ENCODE results near the gene KRTAP19-1.

Gene KRTAP19-1

DNA sequence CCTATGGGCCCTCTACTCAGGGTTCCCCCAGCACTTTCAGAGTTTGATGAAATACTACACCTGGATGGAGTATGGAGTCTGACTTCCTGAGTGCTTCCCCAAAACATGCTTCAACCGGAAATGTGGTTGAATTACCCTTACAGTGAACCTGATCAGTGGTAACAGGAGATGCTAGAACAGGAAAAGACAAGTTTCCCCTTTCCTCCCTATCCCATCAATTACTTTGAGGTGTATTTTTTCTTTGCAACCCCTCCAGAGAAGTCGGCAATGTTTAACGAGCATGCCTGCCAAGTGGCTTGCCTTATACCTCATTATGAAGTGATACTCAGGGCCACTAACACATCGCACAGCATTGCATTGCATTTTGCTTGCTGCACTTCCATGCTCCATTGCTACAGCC, 33.1 kb downstream of the KRTAP19-1 start:
- H3K36me3 Mint-ChIP-seq, result no peaks in the 10 kb centered on the region
- H3K4me1 Mint-ChIP-seq (ENCODE audit: low read depth), result peaks cover 4% of the 10 kb centered on the region
- H3K27me3 Mint-ChIP-seq, result peaks cover 6% of the 10 kb centered on the region
- no peak overlapping the region for H3K27ac Mint-ChIP-seq
- H3K9me3 Mint-ChIP-seq (ENCODE audit: low read depth), result no peaks in the 10 kb centered on the region
- H3K4me3 Mint-ChIP-seq, result no peak overlapping the region

DNA sequence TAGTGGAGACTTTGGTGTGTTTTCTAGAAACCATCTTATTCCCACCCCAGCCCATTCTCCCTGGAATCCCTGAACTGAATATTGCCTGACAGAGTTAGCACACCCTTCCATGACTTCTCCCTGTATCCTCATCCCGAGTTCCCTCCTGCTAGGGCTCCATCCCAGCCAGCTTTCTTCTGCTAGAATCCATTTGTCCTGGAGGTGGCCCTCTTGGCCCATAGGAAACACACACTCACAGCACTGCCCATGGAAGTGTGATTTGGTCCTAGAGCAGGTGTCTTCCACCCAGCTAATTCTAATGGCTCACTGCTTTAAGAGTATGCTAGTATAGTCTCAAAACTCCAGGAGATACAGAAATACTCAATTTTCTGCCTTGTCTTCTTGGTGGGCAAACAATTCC, 36.0 kb downstream of the KRTAP19-1 start:
- Mint-ChIP-seq H3K9me3 (ENCODE audit: low read depth) (no peaks in the 10 kb centered on the region), H3K36me3 (no peaks in the 10 kb centered on the region), H3K27ac (no peak overlapping the region), H3K27me3 (peaks cover 4% of the 10 kb centered on the region), H3K4me1 (ENCODE audit: low read depth) (peaks cover 4% of the 10 kb centered on the region), H3K4me3 (no peak overlapping the region)

DNA sequence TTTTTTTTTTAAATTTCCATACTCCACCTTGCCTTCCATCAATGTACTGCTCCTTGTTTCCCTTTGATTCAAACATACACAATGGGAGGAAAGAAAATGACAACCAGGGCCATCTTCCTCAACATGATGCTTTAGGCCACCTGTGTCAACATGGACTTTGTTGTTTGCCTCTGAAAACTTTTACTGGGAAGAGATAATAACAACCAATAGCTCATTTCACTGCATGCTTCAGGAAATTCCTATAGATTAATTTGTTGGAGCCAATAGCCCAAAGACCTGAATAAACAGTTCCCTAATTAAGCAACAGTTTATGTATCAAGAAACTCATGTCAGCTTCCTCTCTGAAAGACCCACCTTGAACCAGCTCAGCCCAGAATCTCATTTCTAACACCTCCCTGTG, 36.9 kb downstream of the KRTAP19-1 start:
- Mint-ChIP-seq H3K9me3 (ENCODE audit: low read depth) (no peaks in the 10 kb centered on the region), H3K4me3 (no peak overlapping the region), H3K36me3 (no peaks in the 10 kb centered on the region), H3K27ac (no peak overlapping the region), H3K4me1 (ENCODE audit: low read depth) (peaks cover 4% of the 10 kb centered on the region), H3K27me3 (peaks cover 6% of the 10 kb centered on the region)

DNA sequence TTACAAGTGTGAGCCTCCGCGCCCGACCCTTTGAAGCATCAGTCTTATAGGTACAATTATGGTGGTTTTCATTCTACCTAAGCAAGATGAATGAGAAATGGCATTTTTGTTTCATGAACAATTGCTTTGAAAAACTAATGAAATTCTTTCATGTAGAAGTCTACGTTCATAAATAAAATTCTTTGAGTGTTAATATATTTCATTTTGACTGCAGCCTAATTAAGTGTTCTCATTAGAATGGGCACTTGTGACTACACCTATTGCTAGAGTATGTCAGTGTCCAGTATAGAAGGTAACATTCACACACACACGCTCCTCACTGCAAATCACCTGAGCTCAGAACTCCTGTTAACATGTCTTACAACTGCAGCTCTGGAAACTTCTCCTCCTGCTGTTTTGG, 40.2 kb downstream of the KRTAP19-1 start, which contains the start of gene KRTAP15-1:
Gene KRTAP15-1, plus strand, starts transcription at position 301 of the 400 bp plus-strand sequence. Its CDS starts 53 bp downstream, at position 354.
- no peaks in the 10 kb centered on the region for H3K4me1 Mint-ChIP-seq (ENCODE audit: low read depth)
- H3K9me3 Mint-ChIP-seq (ENCODE audit: low read depth), result no peaks in the 10 kb centered on the region
- no peak within 1 kb of the TSS for H3K27ac Mint-ChIP-seq
- H3K36me3 Mint-ChIP-seq, result no peaks in the 10 kb centered on the region
- no peak within 1 kb of the TSS for H3K4me3 Mint-ChIP-seq
- peaks cover 5% of the 10 kb centered on the region for H3K27me3 Mint-ChIP-seq

DNA sequence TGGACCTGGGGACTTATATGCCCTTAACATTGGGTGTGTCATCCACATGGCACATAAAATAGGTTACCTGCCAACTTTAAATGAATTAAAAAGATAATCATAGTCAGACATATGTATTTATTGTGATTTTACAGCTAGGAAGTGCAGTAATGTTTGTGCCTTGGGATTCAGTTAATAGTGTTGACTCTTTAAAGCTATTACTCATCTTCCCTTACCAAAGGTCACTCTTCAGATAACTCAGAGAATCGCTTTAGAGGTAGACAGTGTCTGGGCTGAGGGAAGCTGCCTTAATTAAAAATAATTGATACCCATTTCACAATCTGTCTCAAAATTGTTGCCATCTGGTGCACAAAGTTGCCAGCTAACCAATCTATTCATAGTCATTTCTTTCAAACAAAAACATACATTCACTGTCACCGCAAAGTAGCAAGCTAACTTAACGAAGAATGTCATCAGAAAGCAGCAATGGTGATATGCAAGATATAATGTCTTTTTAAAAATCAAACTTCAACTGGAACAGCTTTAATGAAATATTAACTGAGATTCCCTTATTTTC, 43.1 kb downstream of the KRTAP19-1 start:
- Mint-ChIP-seq H3K4me1 (ENCODE audit: low read depth) (no peaks in the 10 kb centered on the region), H3K4me3 (no peak overlapping the region), H3K27ac (no peak overlapping the region), H3K9me3 (ENCODE audit: low read depth) (no peaks in the 10 kb centered on the region), H3K27me3 (peaks cover 8% of the 10 kb centered on the region), H3K36me3 (no peaks in the 10 kb centered on the region)

DNA sequence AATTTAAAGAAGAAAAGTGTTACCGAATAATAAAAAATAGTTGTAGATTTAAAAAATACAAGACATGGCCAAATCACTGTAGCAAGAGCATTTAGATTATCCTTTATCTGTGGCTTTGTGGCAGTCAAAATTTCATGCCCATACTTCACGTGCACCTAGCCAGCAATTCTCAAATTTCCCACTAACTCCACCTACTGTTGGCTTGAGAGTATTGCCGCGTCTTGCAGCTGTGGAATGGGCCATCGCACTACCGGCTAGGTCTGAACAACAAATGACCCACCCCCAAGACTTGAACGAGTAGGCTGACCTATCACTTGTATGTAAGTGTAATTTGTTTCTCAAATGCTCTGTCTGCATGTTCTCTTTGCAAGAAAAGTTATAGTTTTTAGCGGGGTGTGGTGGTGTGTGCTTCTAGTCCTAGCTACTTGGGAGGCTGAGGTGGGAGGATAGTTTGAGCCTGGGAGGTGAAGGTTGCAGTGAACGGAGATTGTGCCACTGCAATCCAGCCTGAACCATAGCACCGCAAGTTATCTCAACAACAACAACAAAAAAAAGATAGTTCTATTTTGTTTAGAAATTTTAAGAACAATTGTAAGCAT, 46.0 kb downstream of the KRTAP19-1 start:
- Mint-ChIP-seq H3K4me1 (ENCODE audit: low read depth) (no peaks in the 10 kb centered on the region), H3K9me3 (ENCODE audit: low read depth) (no peaks in the 10 kb centered on the region), H3K4me3 (no peak overlapping the region), H3K27ac (no peak overlapping the region), H3K36me3 (no peaks in the 10 kb centered on the region), H3K27me3 (peaks cover 10% of the 10 kb centered on the region)

DNA sequence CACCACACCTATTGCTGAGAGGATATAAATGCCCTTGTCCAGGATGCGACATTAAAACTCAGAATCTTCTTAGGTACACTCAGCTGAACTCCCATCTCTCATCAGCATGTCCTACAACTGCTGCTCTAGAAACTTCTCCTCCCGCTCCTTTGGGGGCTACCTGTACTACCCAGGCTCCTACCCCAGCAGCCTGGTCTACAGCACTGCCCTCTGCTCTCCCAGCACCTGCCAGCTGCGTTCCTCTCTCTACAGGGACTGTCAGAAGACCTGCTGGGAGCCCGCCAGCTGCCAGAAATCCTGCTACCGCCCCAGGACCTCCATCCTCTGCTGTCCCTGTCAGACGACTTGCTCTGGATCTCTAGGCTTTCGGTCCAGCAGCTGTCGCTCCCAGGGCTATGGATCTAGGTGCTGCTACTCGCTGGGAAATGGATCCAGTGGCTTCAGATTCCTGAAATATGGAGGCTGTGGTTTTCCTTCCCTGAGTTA, 50.0 kb downstream of the KRTAP19-1 start, which contains the start of gene KRTAP13-4:
Gene KRTAP13-4, plus strand, starts transcription at position 51 of the 486 bp plus-strand sequence. Its CDS starts 56 bp downstream, at position 107.
- Mint-ChIP-seq H3K27me3 (peaks cover 5% of the 10 kb centered on the region), H3K4me1 (ENCODE audit: low read depth) (no peaks in the 10 kb centered on the region), H3K36me3 (no peaks in the 10 kb centered on the region), H3K27ac (no peak within 1 kb of the TSS), H3K9me3 (ENCODE audit: low read depth) (no peaks in the 10 kb centered on the region), H3K4me3 (no peak within 1 kb of the TSS)

Measured in activated naive CD8-positive, alpha-beta T cell (primary cell).